DOHH2 (cell line): ENCODE data around the gene COBLL1.

Experiments
- H3F3A ChIP-seq: fragments of 200-600 bp; sonication (generic), shearing (Covaris generic); 2 replicates; pipeline ENCODE4 v1.6.0; 2016; ENCODE audit warnings: antibody characterized with exemption, mild to moderate bottlenecking; ENCODE audit not compliant: control insufficient read depth, insufficient read depth
- H3K27ac ChIP-seq: fragments of 200-600 bp; sonication (generic); 2 replicates; pipeline ENCODE4 v1.5.1; 2014; ENCODE audit warnings: low read depth, mild to moderate bottlenecking, low read length, moderate library complexity
- H3K27me3 ChIP-seq: fragments of 200-600 bp; sonication (generic); 2 replicates; pipeline ENCODE4 v1.6.1; 2014; ENCODE audit warnings: mild to moderate bottlenecking, low read length, mixed read lengths; ENCODE audit not compliant: control insufficient read depth
- H3K36me3 ChIP-seq: fragments of 200-600 bp; sonication (generic); 2 replicates; pipeline ENCODE4 v1.6.1; 2014; ENCODE audit warnings: mild to moderate bottlenecking, low read length, moderate library complexity, mixed read lengths; ENCODE audit not compliant: control insufficient read depth
- H3K4me1 ChIP-seq: fragments of 200-600 bp; sonication (generic); 2 replicates; pipeline ENCODE4 v1.6.1; 2014; ENCODE audit warnings: mild to moderate bottlenecking, low read length, mixed read lengths; ENCODE audit not compliant: control insufficient read depth
- H3K4me2 ChIP-seq: fragments of 200-600 bp; sonication (generic); 2 replicates; pipeline ENCODE4 v1.6.0; 2014; ENCODE audit warnings: mild to moderate bottlenecking, low read length, moderate library complexity
- H3K4me3 ChIP-seq: fragments of 200-600 bp; sonication (generic); 2 replicates; pipeline ENCODE4 v1.5.1; 2014; ENCODE audit warnings: mild to moderate bottlenecking, low read length, mixed read lengths
- H3K79me2 ChIP-seq: fragments of 200-600 bp; sonication (generic); 2 replicates; pipeline ENCODE4 v1.6.1; 2014; ENCODE audit warnings: mild to moderate bottlenecking, low read length, mixed read lengths; ENCODE audit not compliant: control insufficient read depth
- H3K9me2 ChIP-seq: fragments of 200-600 bp; sonication (generic); replicated peaks from 2 replicates; pipeline ENCODE4 v1.6.1; 2014; ENCODE audit warnings: mild to moderate bottlenecking, low read length, mixed read lengths; ENCODE audit not compliant: control insufficient read depth
- H3K9me3 ChIP-seq: fragments of 200-600 bp; sonication (generic); 2 replicates; pipeline ENCODE4 v1.6.1; 2014; ENCODE audit warnings: antibody characterized with exemption, low read length, mixed read lengths; ENCODE audit not compliant: control insufficient read depth, insufficient read depth
- H4K20me1 ChIP-seq: fragments of 200-600 bp; sonication (generic); 2 replicates; pipeline ENCODE4 v1.6.0; 2014; ENCODE audit warnings: low read depth, mild to moderate bottlenecking, antibody characterized with exemption, low read length, moderate library complexity; ENCODE audit not compliant: control insufficient read depth, insufficient read depth
- EZH2phosphoT487 ChIP-seq: fragments of 200-600 bp; sonication (generic); IDR thresholded peaks from 2 replicates; pipeline ENCODE4 v1.6.1; 2017; ENCODE audit warnings: borderline replicate concordance, mild to moderate bottlenecking, antibody characterized with exemption, low read length, moderate library complexity, mixed read lengths
- TF ChIP-seq, protein P1 (sequence below): fragments of 200-600 bp; sonication (generic); IDR thresholded peaks from one replicate; pipeline ENCODE4 v1.5.1; 2014; ENCODE audit warnings: antibody characterized with exemption, mild to moderate bottlenecking, low read depth, low read length; ENCODE audit not compliant: poor library complexity, severe bottlenecking

The COBLL1 gene

GRCh38 chr2:164717000-164717803, 124.4 kb downstream of the COBLL1 start:
- Histone ChIP-seq H3K4me2 (no peak overlapping the region), H3K27ac (no peak overlapping the region), H3K27me3 (no peaks in the 10 kb centered on the region), H4K20me1 (no peaks in the 10 kb centered on the region), H3K4me3 (no peak overlapping the region), H3K9me3 (no peaks in the 10 kb centered on the region), H3K36me3 (no peaks in the 10 kb centered on the region), H3K4me1 (no peaks in the 10 kb centered on the region), H3K9me2 (no peaks in the 10 kb centered on the region), H3F3A (no peaks in the 10 kb centered on the region), H3K79me2 (no peaks in the 10 kb centered on the region)
- no peak for TF ChIP-seq EZH2phosphoT487
- TF ChIP-seq, protein P1, sequence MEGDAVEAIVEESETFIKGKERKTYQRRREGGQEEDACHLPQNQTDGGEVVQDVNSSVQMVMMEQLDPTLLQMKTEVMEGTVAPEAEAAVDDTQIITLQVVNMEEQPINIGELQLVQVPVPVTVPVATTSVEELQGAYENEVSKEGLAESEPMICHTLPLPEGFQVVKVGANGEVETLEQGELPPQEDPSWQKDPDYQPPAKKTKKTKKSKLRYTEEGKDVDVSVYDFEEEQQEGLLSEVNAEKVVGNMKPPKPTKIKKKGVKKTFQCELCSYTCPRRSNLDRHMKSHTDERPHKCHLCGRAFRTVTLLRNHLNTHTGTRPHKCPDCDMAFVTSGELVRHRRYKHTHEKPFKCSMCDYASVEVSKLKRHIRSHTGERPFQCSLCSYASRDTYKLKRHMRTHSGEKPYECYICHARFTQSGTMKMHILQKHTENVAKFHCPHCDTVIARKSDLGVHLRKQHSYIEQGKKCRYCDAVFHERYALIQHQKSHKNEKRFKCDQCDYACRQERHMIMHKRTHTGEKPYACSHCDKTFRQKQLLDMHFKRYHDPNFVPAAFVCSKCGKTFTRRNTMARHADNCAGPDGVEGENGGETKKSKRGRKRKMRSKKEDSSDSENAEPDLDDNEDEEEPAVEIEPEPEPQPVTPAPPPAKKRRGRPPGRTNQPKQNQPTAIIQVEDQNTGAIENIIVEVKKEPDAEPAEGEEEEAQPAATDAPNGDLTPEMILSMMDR = peak; percentile 62

DNA sequence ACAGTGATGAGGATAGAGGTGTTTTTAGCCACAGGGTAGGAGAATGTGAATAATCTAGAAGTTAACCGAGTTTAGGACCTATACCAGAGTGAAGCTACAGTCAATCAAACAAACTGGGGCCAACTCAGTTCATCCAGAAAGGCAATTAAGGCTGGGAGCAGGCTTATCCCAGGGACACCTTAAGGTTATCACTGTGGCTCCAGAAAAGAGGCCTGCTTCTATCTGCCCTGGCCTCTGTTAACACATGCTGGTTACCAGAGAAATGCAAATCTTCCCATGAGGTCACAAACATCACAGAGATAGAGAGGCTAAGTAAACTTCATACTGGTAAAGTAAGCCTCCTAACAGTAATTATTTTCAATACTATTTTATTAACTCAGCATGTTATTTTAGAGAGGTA, 127.2 kb downstream of the COBLL1 start:
- no peaks in the 10 kb centered on the region for H3K4me1 ChIP-seq

GRCh38 chr2:164711766-164712138, 129.9 kb downstream of the COBLL1 start:
- H3K36me3 ChIP-seq = no peaks in the 10 kb centered on the region
- no peaks in the 10 kb centered on the region for H3K4me1 ChIP-seq
- H4K20me1 ChIP-seq = no peaks in the 10 kb centered on the region
- H3K27me3 ChIP-seq = no peaks in the 10 kb centered on the region
- H3K27ac ChIP-seq = no peak overlapping the region
- TF ChIP-seq, protein P1 = no peak
- TF ChIP-seq EZH2phosphoT487 = no peak
- no peaks in the 10 kb centered on the region for H3F3A ChIP-seq
- no peaks in the 10 kb centered on the region for H3K9me2 ChIP-seq
- H3K4me3 ChIP-seq = no peak overlapping the region
- H3K9me3 ChIP-seq = no peaks in the 10 kb centered on the region
- H3K79me2 ChIP-seq = no peaks in the 10 kb centered on the region
- H3K4me2 ChIP-seq = no peak overlapping the region

More for the DNA sequence above, 127.2 kb downstream of the COBLL1 start:
- no peaks in the 10 kb centered on the region for H3K9me2 ChIP-seq
- H3K27me3 ChIP-seq = no peaks in the 10 kb centered on the region
- no peak overlapping the region for H3K4me2 ChIP-seq
- H3K27ac ChIP-seq = no peak overlapping the region
- no peaks in the 10 kb centered on the region for H4K20me1 ChIP-seq
- no peak overlapping the region for H3K4me3 ChIP-seq
- H3K9me3 ChIP-seq = no peaks in the 10 kb centered on the region
- H3K79me2 ChIP-seq = no peaks in the 10 kb centered on the region
- TF ChIP-seq EZH2phosphoT487 = no peak
- TF ChIP-seq, protein P1 = no peak
- H3F3A ChIP-seq = no peaks in the 10 kb centered on the region
- H3K36me3 ChIP-seq = no peaks in the 10 kb centered on the region
